GM12878 (cell line): ENCODE results near the gene SOCS1. TPM values are rescaled to one million over a fixed set of nuclear protein-coding genes. Genes with fewer than 3 reads are reported as not detected.
A peak's percentile ranks its signal among the peaks of the same experiment; 100 is the strongest.

Experiments used
- CREB1 ChIP-seq: IDR thresholded peaks from 2 replicates; pipeline ENCODE4 v1.6.1; 2012; ENCODE audit warnings: low read depth, mild to moderate bottlenecking, inconsistent platforms
- ETV6 ChIP-seq, 2 experiments: fragments of 450-650 bp in 1 of 2; IDR thresholded peaks in 1 of 2; conservative IDR thresholded peaks in 1 of 2; 2 replicates each; pipeline ENCODE4 v1.6.1; 2014; ENCODE audit warnings: antibody characterized with exemption in 1 of 2, borderline replicate concordance in 1 of 2, low read depth in 1 of 2, mild to moderate bottlenecking in 1 of 2, moderate library complexity in 1 of 2
- HDAC6 ChIP-seq: fragments of 200-600 bp; sonication (generic); IDR thresholded peaks from one replicate; pipeline ENCODE4 v1.8.0; 2017; ENCODE audit warnings: antibody characterized with exemption; ENCODE audit not compliant: unreplicated experiment
- IKZF2 ChIP-seq, 2 experiments: fragments of 450-650 bp; IDR thresholded peaks; 2 replicates each; pipeline ENCODE4 v1.6.1; 2017; ENCODE audit warnings: mild to moderate bottlenecking in 2 of 2, moderate library complexity in 2 of 2
- IRF4 ChIP-seq: IDR thresholded peaks from 2 replicates; pipeline ENCODE4 v1.6.1; 2011; ENCODE audit warnings: low read depth, low read length
- JUND ChIP-seq: IDR thresholded peaks from 2 replicates; pipeline ENCODE4 v1.6.1; 2012; ENCODE audit warnings: low read depth, mild to moderate bottlenecking, low read length, improper control_type of control experiment, moderate library complexity
- KAT2A ChIP-seq: conservative IDR thresholded peaks from 2 replicates; pipeline ENCODE4 v1.6.1; 2011; ENCODE audit warnings: low read depth, low read length; ENCODE audit not compliant: control insufficient read depth
- KLF5 ChIP-seq: fragments of 450-650 bp; IDR thresholded peaks from 2 replicates; pipeline ENCODE4 v1.6.1; 2014; ENCODE audit warnings: mild to moderate bottlenecking; ENCODE audit not compliant: partially characterized antibody
- MYB ChIP-seq: fragments of 150-350 bp; IDR thresholded peaks from 2 replicates; pipeline ENCODE4 v1.6.1; 2014; ENCODE audit warnings: mild to moderate bottlenecking, low read depth, low read length, borderline replicate concordance
- NFYA ChIP-seq: IDR thresholded peaks from 2 replicates; pipeline ENCODE4 v1.6.1; 2011; ENCODE audit warnings: low read depth, mild to moderate bottlenecking, low read length, improper control_type of control experiment, borderline replicate concordance
- PML ChIP-seq: IDR thresholded peaks from 2 replicates; pipeline ENCODE4 v1.6.1; 2012; ENCODE audit warnings: low read length, inconsistent platforms
- RCOR1 ChIP-seq: conservative IDR thresholded peaks from 2 replicates; pipeline ENCODE4 v1.6.1; 2012; ENCODE audit warnings: low read depth, low read length, improper control_type of control experiment
- RFX5 ChIP-seq: IDR thresholded peaks from 2 replicates; pipeline ENCODE4 v1.6.1; 2011; ENCODE audit warnings: low read depth, low read length, improper control_type of control experiment
- ZNF207 ChIP-seq: fragments of 450-650 bp; IDR thresholded peaks from 2 replicates; pipeline ENCODE4 v1.6.1; 2014; ENCODE audit warnings: antibody characterized with exemption, mild to moderate bottlenecking, borderline replicate concordance
- polyA plus RNA-seq, 11 experiments: library from polyadenylated mRNA; depleted of rRNA in 4 of 11; unstranded in 6 of 11; stranded (reverse) in 5 of 11; fragments of >200 nt; fragmentation: Nextera tagmentation in 4 of 11; fragmentation: Illumina TruSeq in 1 of 11; extraction: Ambion mirVana in 4 of 11; extraction: Trizol in 1 of 11; gene quantifications; 1 replicate in 1 of 11; 2 replicates in 10 of 11; pipeline versions ENCODE4 v1.2.1 to v1.2.3, GENCODE V29; 2011 to 2016; ENCODE audit warnings: inconsistent platforms in 2 of 11, missing spikeins in 2 of 11, low read depth in 1 of 11
- total RNA-seq, 4 experiments: library from RNA; depleted of rRNA in 3 of 4; stranded (reverse); fragments of >200 nt in 3 of 4; fragmentation: Illumina TruSeq in 1 of 4; extraction: Trizol in 1 of 4; gene quantifications; 2 replicates each; pipeline versions ENCODE4 v1.2.1 to v1.2.3, GENCODE V29; 2013 to 2021
- TF ChIP-seq, protein P1 (sequence below): fragments of 450-650 bp; IDR thresholded peaks from 2 replicates; pipeline ENCODE4 v1.6.1; 2016; ENCODE audit warnings: mild to moderate bottlenecking
- TF ChIP-seq, protein P2 (sequence below): IDR thresholded peaks from 2 replicates; pipeline ENCODE4 v1.6.1; 2012; ENCODE audit warnings: mild to moderate bottlenecking, low read depth, low read length
- TF ChIP-seq, protein P3 (sequence below): fragments of 450-650 bp; IDR thresholded peaks from 2 replicates; pipeline ENCODE4 v1.6.1; 2018; ENCODE audit warnings: borderline replicate concordance, mild to moderate bottlenecking; ENCODE audit not compliant: partially characterized antibody
- TF ChIP-seq, protein P4 (sequence below): fragments of 450-650 bp; IDR thresholded peaks from 2 replicates; pipeline ENCODE4 v1.6.1; 2018; ENCODE audit warnings: mild to moderate bottlenecking, low read depth, moderate library complexity; ENCODE audit not compliant: partially characterized antibody

Gene SOCS1
- total and polyA plus RNA-seq, 10 of the 15 experiments (the other 5 are each of a cell fraction or from before 2014, with no cell fraction given), result 0.42 to 39.8 (median 11.2) TPM

DNA sequence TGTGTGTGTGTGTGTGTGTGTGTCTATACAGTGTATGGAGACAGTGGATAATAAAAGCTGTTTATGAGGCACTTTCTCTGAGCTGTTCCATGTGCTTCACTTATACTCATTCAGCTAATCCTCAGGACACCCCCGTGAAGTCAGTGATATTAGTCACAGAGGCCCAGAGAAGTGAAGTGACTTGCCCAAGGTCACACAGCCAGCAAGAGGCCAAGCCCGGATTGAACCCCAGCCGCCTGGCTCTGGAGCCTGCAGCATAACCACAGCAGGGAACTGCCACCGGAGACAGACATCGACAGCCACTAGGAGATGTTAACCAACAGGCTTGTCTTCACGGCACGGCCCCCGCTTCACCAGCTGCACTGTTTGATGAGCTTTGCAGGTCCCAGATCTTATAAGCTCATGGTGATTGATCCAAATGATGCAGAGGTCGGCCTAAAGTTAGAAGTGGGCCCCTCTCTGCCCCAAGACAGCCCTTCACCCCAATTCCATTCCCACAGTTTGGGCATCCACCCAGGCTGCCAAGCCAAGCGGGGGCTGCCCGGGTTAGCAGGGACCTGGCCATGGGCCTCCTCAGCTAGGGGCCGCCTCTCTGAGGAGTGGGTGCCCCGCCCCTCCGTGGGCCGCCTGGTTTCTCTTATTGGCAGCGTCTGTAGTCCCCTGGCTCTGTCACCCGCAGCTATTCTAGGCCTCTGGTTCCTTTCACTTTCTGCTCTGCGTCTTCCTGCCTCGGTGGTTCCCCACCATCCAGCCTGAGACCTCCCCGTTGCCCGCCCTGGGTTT is 30.9 kb downstream of the SOCS1 start (continued):
- TF ChIP-seq NFYA (no peak), MYB (no peak), ZNF207 (peak; percentile 56; the same call in 1 of the 2 replicates), PML (no peak), RFX5 (peak; percentile 16; the same call in 1 of the 2 replicates), IRF4 (peak; percentile 4; the same call in 1 of the 2 replicates), CREB1 (no peak; the same call in none of the 2 replicates), KLF5 (no peak), HDAC6 (no peak), RCOR1 (no peak; the same call in 1 of the 2 replicates), ETV6 (conservative IDR thresholded peaks at IDR 0.05 in 1 of 2, IDR thresholded peaks at IDR 0.05 in 1 of 2; ENCODE audit: borderline replicate concordance in 1 of 2, low read depth in 1 of 2) (peak in 1 of 2 experiments; percentile 42; a peak in 1 of 4 replicates), IKZF2 (IDR thresholded peaks at IDR 0.05) (peak; percentile 79 to 83; a peak in 3 of 4 replicates), JUND (0 out of 2 replicates have a peak, but pooled peaks have one; percentile 5), KAT2A (no peak)
- TF ChIP-seq, protein P1, sequence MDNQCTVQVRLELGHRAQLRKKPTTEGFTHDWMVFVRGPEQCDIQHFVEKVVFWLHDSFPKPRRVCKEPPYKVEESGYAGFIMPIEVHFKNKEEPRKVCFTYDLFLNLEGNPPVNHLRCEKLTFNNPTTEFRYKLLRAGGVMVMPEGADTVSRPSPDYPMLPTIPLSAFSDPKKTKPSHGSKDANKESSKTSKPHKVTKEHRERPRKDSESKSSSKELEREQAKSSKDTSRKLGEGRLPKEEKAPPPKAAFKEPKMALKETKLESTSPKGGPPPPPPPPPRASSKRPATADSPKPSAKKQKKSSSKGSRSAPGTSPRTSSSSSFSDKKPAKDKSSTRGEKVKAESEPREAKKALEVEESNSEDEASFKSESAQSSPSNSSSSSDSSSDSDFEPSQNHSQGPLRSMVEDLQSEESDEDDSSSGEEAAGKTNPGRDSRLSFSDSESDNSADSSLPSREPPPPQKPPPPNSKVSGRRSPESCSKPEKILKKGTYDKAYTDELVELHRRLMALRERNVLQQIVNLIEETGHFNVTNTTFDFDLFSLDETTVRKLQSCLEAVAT, result 0 out of 2 replicates have a peak, but pooled peaks have one; percentile 38
- TF ChIP-seq, protein P2, sequence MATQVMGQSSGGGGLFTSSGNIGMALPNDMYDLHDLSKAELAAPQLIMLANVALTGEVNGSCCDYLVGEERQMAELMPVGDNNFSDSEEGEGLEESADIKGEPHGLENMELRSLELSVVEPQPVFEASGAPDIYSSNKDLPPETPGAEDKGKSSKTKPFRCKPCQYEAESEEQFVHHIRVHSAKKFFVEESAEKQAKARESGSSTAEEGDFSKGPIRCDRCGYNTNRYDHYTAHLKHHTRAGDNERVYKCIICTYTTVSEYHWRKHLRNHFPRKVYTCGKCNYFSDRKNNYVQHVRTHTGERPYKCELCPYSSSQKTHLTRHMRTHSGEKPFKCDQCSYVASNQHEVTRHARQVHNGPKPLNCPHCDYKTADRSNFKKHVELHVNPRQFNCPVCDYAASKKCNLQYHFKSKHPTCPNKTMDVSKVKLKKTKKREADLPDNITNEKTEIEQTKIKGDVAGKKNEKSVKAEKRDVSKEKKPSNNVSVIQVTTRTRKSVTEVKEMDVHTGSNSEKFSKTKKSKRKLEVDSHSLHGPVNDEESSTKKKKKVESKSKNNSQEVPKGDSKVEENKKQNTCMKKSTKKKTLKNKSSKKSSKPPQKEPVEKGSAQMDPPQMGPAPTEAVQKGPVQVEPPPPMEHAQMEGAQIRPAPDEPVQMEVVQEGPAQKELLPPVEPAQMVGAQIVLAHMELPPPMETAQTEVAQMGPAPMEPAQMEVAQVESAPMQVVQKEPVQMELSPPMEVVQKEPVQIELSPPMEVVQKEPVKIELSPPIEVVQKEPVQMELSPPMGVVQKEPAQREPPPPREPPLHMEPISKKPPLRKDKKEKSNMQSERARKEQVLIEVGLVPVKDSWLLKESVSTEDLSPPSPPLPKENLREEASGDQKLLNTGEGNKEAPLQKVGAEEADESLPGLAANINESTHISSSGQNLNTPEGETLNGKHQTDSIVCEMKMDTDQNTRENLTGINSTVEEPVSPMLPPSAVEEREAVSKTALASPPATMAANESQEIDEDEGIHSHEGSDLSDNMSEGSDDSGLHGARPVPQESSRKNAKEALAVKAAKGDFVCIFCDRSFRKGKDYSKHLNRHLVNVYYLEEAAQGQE, result no peak
- TF ChIP-seq, protein P3, sequence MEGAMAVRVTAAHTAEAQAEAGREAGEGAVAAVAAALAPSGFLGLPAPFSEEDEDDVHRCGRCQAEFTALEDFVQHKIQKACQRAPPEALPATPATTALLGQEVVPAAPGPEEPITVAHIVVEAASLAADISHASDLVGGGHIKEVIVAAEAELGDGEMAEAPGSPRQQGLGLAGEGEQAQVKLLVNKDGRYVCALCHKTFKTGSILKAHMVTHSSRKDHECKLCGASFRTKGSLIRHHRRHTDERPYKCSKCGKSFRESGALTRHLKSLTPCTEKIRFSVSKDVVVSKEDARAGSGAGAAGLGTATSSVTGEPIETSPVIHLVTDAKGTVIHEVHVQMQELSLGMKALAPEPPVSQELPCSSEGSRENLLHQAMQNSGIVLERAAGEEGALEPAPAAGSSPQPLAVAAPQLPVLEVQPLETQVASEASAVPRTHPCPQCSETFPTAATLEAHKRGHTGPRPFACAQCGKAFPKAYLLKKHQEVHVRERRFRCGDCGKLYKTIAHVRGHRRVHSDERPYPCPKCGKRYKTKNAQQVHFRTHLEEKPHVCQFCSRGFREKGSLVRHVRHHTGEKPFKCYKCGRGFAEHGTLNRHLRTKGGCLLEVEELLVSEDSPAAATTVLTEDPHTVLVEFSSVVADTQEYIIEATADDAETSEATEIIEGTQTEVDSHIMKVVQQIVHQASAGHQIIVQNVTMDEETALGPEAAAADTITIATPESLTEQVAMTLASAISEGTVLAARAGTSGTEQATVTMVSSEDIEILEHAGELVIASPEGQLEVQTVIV, result no peak
- TF ChIP-seq, protein P4, sequence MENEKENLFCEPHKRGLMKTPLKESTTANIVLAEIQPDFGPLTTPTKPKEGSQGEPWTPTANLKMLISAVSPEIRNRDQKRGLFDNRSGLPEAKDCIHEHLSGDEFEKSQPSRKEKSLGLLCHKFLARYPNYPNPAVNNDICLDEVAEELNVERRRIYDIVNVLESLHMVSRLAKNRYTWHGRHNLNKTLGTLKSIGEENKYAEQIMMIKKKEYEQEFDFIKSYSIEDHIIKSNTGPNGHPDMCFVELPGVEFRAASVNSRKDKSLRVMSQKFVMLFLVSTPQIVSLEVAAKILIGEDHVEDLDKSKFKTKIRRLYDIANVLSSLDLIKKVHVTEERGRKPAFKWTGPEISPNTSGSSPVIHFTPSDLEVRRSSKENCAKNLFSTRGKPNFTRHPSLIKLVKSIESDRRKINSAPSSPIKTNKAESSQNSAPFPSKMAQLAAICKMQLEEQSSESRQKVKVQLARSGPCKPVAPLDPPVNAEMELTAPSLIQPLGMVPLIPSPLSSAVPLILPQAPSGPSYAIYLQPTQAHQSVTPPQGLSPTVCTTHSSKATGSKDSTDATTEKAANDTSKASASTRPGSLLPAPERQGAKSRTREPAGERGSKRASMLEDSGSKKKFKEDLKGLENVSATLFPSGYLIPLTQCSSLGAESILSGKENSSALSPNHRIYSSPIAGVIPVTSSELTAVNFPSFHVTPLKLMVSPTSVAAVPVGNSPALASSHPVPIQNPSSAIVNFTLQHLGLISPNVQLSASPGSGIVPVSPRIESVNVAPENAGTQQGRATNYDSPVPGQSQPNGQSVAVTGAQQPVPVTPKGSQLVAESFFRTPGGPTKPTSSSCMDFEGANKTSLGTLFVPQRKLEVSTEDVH, result no peak
